Endodermal cell (in vitro differentiated cells): ENCODE results near the gene PRKAG3. TPM values are rescaled to one million over a fixed set of nuclear protein-coding genes. Genes with fewer than 3 reads are reported as not detected.

Experiments
- DNase-seq: peaks from one replicate; pipeline ENCODE4 v3.0.0-alpha.2; 2017
- H3K27ac ChIP-seq: 2 replicates; pipeline ENCODE4 v1.5.1; 2013; ENCODE audit warnings: mild to moderate bottlenecking, low read depth, low read length, moderate library complexity
- H3K27me3 ChIP-seq: 2 replicates; pipeline ENCODE4 v1.6.1; 2013; ENCODE audit warnings: mild to moderate bottlenecking, low read length, moderate library complexity; ENCODE audit not compliant: insufficient read depth, control insufficient read depth, poor library complexity, severe bottlenecking
- H3K36me3 ChIP-seq: 2 replicates; pipeline ENCODE4 v1.7.0; 2013; ENCODE audit warnings: mild to moderate bottlenecking, low read length, moderate library complexity; ENCODE audit not compliant: control insufficient read depth, insufficient read depth
- H3K4me1 ChIP-seq: one replicate; pipeline ENCODE4 v1.7.0; 2013; ENCODE audit warnings: low read length; ENCODE audit not compliant: control insufficient read depth, insufficient read depth
- H3K4me3 ChIP-seq: 2 replicates; pipeline ENCODE4 v1.5.1; 2013; ENCODE audit warnings: mild to moderate bottlenecking, low read length, moderate library complexity
- H3K9ac ChIP-seq: 2 replicates; pipeline ENCODE4 v1.6.1; 2013; ENCODE audit warnings: mild to moderate bottlenecking, low read length, moderate library complexity; ENCODE audit not compliant: poor library complexity, severe bottlenecking; ENCODE audit errors: extremely low read depth
- H3K9me3 ChIP-seq: 2 replicates; pipeline ENCODE4 v1.6.1; 2013; ENCODE audit warnings: mild to moderate bottlenecking, low read length, moderate library complexity; ENCODE audit not compliant: control insufficient read depth
- H3K27ac Mint-ChIP-seq: 2 replicates; pipeline ENCODE4 v1.8.0; 2020; ENCODE audit warnings: mixed read lengths
- H3K27me3 Mint-ChIP-seq: 2 replicates; pipeline ENCODE4 v1.8.0; 2021; ENCODE audit warnings: mild to moderate bottlenecking, mixed read lengths; ENCODE audit not compliant: insufficient read depth
- H3K36me3 Mint-ChIP-seq: 2 replicates; pipeline ENCODE4 v1.8.0; 2020; ENCODE audit warnings: low read depth, mixed read lengths
- H3K4me1 Mint-ChIP-seq: 2 replicates; pipeline ENCODE4 v1.8.0; 2020; ENCODE audit warnings: mixed read lengths
- H3K4me3 Mint-ChIP-seq: 2 replicates; pipeline ENCODE4 v1.8.0; 2020; ENCODE audit warnings: mild to moderate bottlenecking, moderate library complexity, mixed read lengths
- H3K9me3 Mint-ChIP-seq: 2 replicates; pipeline ENCODE4 v1.8.0; 2020; ENCODE audit warnings: mild to moderate bottlenecking, mixed read lengths
- WGBS, 2 experiments: methylation state at CpG; one replicate each; pipeline versions ENCODE4 v1.1.5 to v1.1.7; 2013; ENCODE audit warnings: missing lambda C conversion rate in 2 of 2, mixed read lengths in 1 of 2; ENCODE audit not compliant: insufficient coverage in 1 of 2, insufficient read length in 1 of 2; 5-methylcytosine and 5-hydroxymethylcytosine counted together
- total RNA-seq, 2 donors: library from RNA; stranded (reverse); fragmentation: NEBNext Ultra II Directional in 1 of 2; extraction: Animal tissue kit (Norgen Biotek cat#: 25700) in 1 of 2; gene quantifications; 2 replicates in 1 of 2; 3 replicates in 1 of 2; pipeline ENCODE4 v1.2.1, GENCODE V29; 2021
- TF ChIP-seq, protein P1 (sequence below): fragments of 200-600 bp; sonication (generic); conservative IDR thresholded peaks from 2 replicates; pipeline ENCODE4 v1.5.0; 2021; ENCODE audit warnings: antibody characterized with exemption, mild to moderate bottlenecking

PRKAG3 gene
- total RNA-seq, 2 donors from 2014 or later, result not detected

DNA sequence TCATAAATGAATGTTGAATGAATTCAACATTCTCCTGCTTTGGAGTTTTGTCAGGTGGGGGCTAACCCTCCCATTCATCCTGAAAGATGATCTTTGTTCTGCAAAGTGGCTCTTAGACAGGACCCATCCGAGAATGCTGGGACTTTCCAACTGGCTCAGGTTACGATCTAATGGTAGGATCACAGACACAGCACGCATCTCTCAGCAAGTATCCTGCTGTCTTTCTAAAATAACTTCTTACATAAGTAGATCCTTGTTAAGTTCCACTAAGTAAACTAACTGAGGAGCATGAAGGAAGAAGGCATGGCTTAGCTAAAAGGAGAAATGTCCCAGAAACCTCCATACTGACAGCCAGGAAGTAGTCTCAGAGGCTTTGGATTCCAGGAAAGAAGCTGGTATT is 26.0 kb downstream of the PRKAG3 start:
- H3K9me3 Mint-ChIP-seq, result peaks cover 26% of the 10 kb centered on the region
- H3K27me3 Mint-ChIP-seq, result no peaks in the 10 kb centered on the region
- peaks cover 20% of the 10 kb centered on the region for H3K4me1 Mint-ChIP-seq
- peak overlapping the region; percentile 11 for H3K27ac ChIP-seq
- H3K27ac Mint-ChIP-seq, result no peak overlapping the region
- peaks cover 31% of the 10 kb centered on the region for H3K36me3 Mint-ChIP-seq
- H3K36me3 ChIP-seq, result no peaks in the 10 kb centered on the region
- H3K9ac ChIP-seq, result no peak overlapping the region
- H3K4me3 Mint-ChIP-seq, result no peak overlapping the region
- peak overlapping the region; percentile 34 for H3K4me3 ChIP-seq
- H3K27me3 ChIP-seq, result no peaks in the 10 kb centered on the region
- WGBS, 2 experiments, result 49 to 58% methylated on average over 2 to 3 of the region's 3 CpGs
- no peak for DNase-seq
- peaks cover 25% of the 10 kb centered on the region for H3K9me3 ChIP-seq
- TF ChIP-seq, protein P1, sequence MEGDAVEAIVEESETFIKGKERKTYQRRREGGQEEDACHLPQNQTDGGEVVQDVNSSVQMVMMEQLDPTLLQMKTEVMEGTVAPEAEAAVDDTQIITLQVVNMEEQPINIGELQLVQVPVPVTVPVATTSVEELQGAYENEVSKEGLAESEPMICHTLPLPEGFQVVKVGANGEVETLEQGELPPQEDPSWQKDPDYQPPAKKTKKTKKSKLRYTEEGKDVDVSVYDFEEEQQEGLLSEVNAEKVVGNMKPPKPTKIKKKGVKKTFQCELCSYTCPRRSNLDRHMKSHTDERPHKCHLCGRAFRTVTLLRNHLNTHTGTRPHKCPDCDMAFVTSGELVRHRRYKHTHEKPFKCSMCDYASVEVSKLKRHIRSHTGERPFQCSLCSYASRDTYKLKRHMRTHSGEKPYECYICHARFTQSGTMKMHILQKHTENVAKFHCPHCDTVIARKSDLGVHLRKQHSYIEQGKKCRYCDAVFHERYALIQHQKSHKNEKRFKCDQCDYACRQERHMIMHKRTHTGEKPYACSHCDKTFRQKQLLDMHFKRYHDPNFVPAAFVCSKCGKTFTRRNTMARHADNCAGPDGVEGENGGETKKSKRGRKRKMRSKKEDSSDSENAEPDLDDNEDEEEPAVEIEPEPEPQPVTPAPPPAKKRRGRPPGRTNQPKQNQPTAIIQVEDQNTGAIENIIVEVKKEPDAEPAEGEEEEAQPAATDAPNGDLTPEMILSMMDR, result no peak
- H3K4me1 ChIP-seq, result peaks cover 6% of the 10 kb centered on the region

DNA sequence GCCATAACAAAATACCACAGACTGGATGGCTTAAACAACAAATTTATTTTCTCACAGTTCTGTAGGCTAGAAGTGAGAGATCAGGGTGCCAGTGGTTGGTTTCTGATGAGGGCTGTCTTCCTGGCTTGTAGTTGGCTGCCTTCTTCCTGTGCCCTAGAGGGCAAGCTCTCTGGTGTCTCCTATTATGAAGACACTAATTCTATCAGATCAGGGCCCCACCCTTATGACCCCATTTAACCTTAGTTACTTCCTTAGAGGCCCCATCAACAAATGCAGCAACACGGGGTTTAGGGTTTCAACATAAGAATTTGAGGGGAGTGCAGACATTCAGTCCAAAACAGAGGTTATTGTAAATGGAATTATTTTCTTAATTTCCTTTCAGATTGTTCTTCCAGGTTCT is 26.8 kb downstream of the PRKAG3 start:
- no peak overlapping the region for H3K4me3 Mint-ChIP-seq

DNA sequence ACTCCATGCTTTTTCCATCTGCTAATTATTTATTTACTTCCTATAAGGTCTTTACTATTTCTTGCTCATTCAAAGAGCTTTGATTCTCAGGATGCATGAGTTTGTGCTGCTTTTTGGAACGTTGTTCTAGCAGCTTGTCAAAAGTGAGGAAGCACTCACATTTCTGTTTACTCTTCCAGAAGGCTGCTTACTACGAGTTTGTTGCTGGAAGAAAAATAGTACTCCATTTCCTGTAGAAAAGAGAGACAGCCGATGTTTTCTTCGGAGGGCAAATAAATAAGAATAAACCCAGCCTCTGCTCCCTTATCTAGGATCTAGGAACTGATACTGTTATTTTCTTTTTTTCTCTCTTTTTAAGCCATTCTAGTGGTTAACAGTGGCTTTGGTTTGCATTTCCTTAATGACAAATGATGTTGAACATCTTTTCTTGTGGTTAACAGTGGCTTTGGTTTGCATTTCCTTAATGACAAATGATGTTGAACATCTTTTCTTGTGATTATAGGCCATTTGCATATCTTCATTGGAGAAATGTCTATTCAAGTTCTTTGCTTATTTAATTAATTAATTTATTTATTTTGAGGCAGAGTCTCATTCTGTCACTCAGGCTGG is 29.1 kb downstream of the PRKAG3 start:
- Histone ChIP-seq H3K4me1 (peaks cover 15% of the 10 kb centered on the region), H3K27me3 (no peaks in the 10 kb centered on the region), H3K36me3 (no peaks in the 10 kb centered on the region), H3K4me3 (no peak overlapping the region), H3K9ac (no peak overlapping the region), H3K9me3 (peaks cover 25% of the 10 kb centered on the region), H3K27ac (no peak overlapping the region)
- TF ChIP-seq, protein P1, result no peak
- Mint-ChIP-seq H3K27me3 (no peaks in the 10 kb centered on the region), H3K4me3 (no peak overlapping the region), H3K36me3 (peaks cover 19% of the 10 kb centered on the region), H3K9me3 (peaks cover 26% of the 10 kb centered on the region), H3K4me1 (peaks cover 37% of the 10 kb centered on the region), H3K27ac (no peak overlapping the region)
- WGBS, 2 experiments, result 96 to 100% methylated on average over 1 to 4 of the region's 4 CpGs
- no peak for DNase-seq

More for the DNA sequence above, 26.8 kb downstream of the PRKAG3 start:
- Histone ChIP-seq H3K9ac (no peak overlapping the region), H3K9me3 (peaks cover 25% of the 10 kb centered on the region), H3K4me3 (peak overlapping the region; percentile 34), H3K36me3 (no peaks in the 10 kb centered on the region), H3K27me3 (no peaks in the 10 kb centered on the region), H3K27ac (no peak overlapping the region), H3K4me1 (peaks cover 9% of the 10 kb centered on the region)
- Mint-ChIP-seq H3K9me3 (peaks cover 26% of the 10 kb centered on the region), H3K4me1 (peaks cover 25% of the 10 kb centered on the region), H3K27ac (no peak overlapping the region), H3K27me3 (no peaks in the 10 kb centered on the region), H3K36me3 (peaks cover 27% of the 10 kb centered on the region)
- no peak for DNase-seq
- WGBS, 2 experiments, result 100% methylated on average over 1 of the region's 1 CpG; no CpG with 5 or more reads in 1 of the 2 experiments
- TF ChIP-seq, protein P1, result no peak
